Neural cell (in vitro differentiated cells): ENCODE results near the gene BRD8. TPM values are rescaled to one million over a fixed set of nuclear protein-coding genes. Genes with fewer than 3 reads are reported as not detected.
"Not testable (repeated sequence)": the region's sequence is repeated elsewhere in the genome, so short reads cannot be mapped to it uniquely, and the experiment has no call there.

Source experiments
- H2AFZ ChIP-seq: fragments of 200-600, 300-800 bp; sonication (generic), shearing (Covaris generic); 2 replicates; pipeline ENCODE4 v1.6.0; 2014; ENCODE audit warnings: low read depth, mild to moderate bottlenecking, antibody characterized with exemption, low read length, moderate library complexity
- H3F3A ChIP-seq: fragments of 200-600 bp; shearing (Covaris generic); 2 replicates; pipeline ENCODE4 v1.6.1; 2016; ENCODE audit warnings: mild to moderate bottlenecking, moderate library complexity, mixed read lengths, antibody characterized with exemption, low read length; ENCODE audit not compliant: insufficient read depth, poor library complexity, severe bottlenecking
- H3K27ac ChIP-seq: fragments of 200-600, 300-800 bp; sonication (generic), shearing (Covaris generic); 2 replicates; pipeline ENCODE4 v1.5.1; 2014; ENCODE audit warnings: mild to moderate bottlenecking, low read length, moderate library complexity
- H3K27me3 ChIP-seq: fragments of 300-800, 200-600 bp; sonication (generic), shearing (Covaris generic); 2 replicates; pipeline ENCODE4 v1.6.0; 2014; ENCODE audit warnings: mild to moderate bottlenecking, low read depth, low read length, moderate library complexity; ENCODE audit not compliant: insufficient read depth
- H3K36me3 ChIP-seq: fragments of 300-800, 200-600 bp; sonication (generic), shearing (Covaris generic); 2 replicates; pipeline ENCODE4 v1.5.1; 2014; ENCODE audit warnings: mild to moderate bottlenecking, antibody characterized with exemption, low read length, moderate library complexity; ENCODE audit not compliant: insufficient read depth
- H3K4me2 ChIP-seq: fragments of 300-800, 200-600 bp; sonication (generic), shearing (Covaris generic); 2 replicates; pipeline ENCODE4 v1.6.0; 2014; ENCODE audit warnings: mild to moderate bottlenecking, low read length
- H3K4me3 ChIP-seq: fragments of 300-800, 200-600 bp; sonication (generic), shearing (Covaris generic); 2 replicates; pipeline ENCODE4 v1.5.1; 2014; ENCODE audit warnings: mild to moderate bottlenecking, low read length, moderate library complexity
- H3K79me2 ChIP-seq: fragments of 200-600 bp; shearing (Covaris generic); replicated peaks from 2 replicates; pipeline ENCODE4 v1.6.0; 2014; ENCODE audit warnings: mild to moderate bottlenecking, low read length, moderate library complexity; ENCODE audit not compliant: insufficient read depth
- H3K9ac ChIP-seq: fragments of 300-800, 200-600 bp; sonication (generic), shearing (Covaris generic); 2 replicates; pipeline ENCODE4 v1.6.1; 2016; ENCODE audit warnings: mild to moderate bottlenecking, low read length, mixed read lengths
- H3K9me2 ChIP-seq: fragments of 200-600 bp; shearing (Covaris generic); 2 replicates; pipeline ENCODE4 v1.6.1; 2016; ENCODE audit warnings: mild to moderate bottlenecking, low read length, mixed read lengths; ENCODE audit not compliant: insufficient read depth
- H3K9me3 ChIP-seq: fragments of 200-600, 300-800 bp; sonication (generic), shearing (Covaris generic); 2 replicates; pipeline ENCODE4 v1.6.1; 2016; ENCODE audit warnings: mild to moderate bottlenecking, mixed run types, low read length, moderate library complexity, mixed read lengths
- H4K20me1 ChIP-seq: fragments of 200-600 bp; shearing (Covaris generic); 2 replicates; pipeline ENCODE4 v1.6.1; 2016; ENCODE audit warnings: mild to moderate bottlenecking, mixed run types; ENCODE audit not compliant: insufficient read depth
- CTCF ChIP-seq: fragments of 450-650 bp; IDR thresholded peaks from 2 replicates; pipeline ENCODE4 v1.5.1; 2014; ENCODE audit warnings: antibody characterized with exemption, mild to moderate bottlenecking, moderate library complexity; ENCODE audit not compliant: poor library complexity, severe bottlenecking
- EP300 ChIP-seq: fragments of 450-650 bp; conservative IDR thresholded peaks from 2 replicates; pipeline ENCODE4 v1.6.1; 2014; ENCODE audit warnings: antibody characterized with exemption, mild to moderate bottlenecking, moderate library complexity; ENCODE audit not compliant: poor library complexity, severe bottlenecking
- EZH2 ChIP-seq: fragments of 200-600, 300-800 bp; shearing (Covaris generic), sonication (generic); IDR thresholded peaks from 2 replicates; pipeline ENCODE4 v1.6.1; 2014; ENCODE audit warnings: antibody characterized with exemption, low read length, borderline replicate concordance, mild to moderate bottlenecking; ENCODE audit not compliant: insufficient read depth, poor library complexity, severe bottlenecking
- MXI1 ChIP-seq: fragments of 450-650 bp; conservative IDR thresholded peaks from 2 replicates; pipeline ENCODE4 v1.6.1; 2014; ENCODE audit warnings: antibody characterized with exemption, mild to moderate bottlenecking; ENCODE audit not compliant: poor library complexity, severe bottlenecking
- POLR2AphosphoS5 ChIP-seq: IDR thresholded peaks from 2 replicates; pipeline ENCODE4 v1.6.1; 2012
- RAD21 ChIP-seq: fragments of 450-650 bp; conservative IDR thresholded peaks from 2 replicates; pipeline ENCODE4 v1.6.1; 2014; ENCODE audit warnings: antibody characterized with exemption, mild to moderate bottlenecking, moderate library complexity
- REST ChIP-seq: IDR thresholded peaks from 2 replicates; pipeline ENCODE4 v1.6.1; 2012; ENCODE audit warnings: borderline replicate concordance
- SMC3 ChIP-seq: fragments of 450-650 bp; conservative IDR thresholded peaks from 2 replicates; pipeline ENCODE4 v1.6.1; 2014; ENCODE audit warnings: antibody characterized with exemption, mild to moderate bottlenecking, moderate library complexity; ENCODE audit not compliant: poor library complexity
- TAF1 ChIP-seq: IDR thresholded peaks from 2 replicates; pipeline ENCODE4 v1.6.1; 2012; ENCODE audit warnings: low read depth
- polyA plus RNA-seq: library from polyadenylated mRNA; depleted of rRNA; stranded (reverse); fragments of >200 nt; gene quantifications from 2 replicates; pipeline ENCODE4 v1.2.3, GENCODE V29; 2014

Gene BRD8
- polyA plus RNA-seq, 1 donor from 2014 or later = 96.1 TPM

GRCh38 chr5:138148811-138149210, 29.6 kb downstream of the BRD8 start:
- H2AFZ ChIP-seq = no peak overlapping the region
- H3K4me2 ChIP-seq = no peak overlapping the region
- H3K36me3 ChIP-seq = no peaks in the 10 kb centered on the region
- H3K9ac ChIP-seq = no peak overlapping the region
- H3K27me3 ChIP-seq = no peaks in the 10 kb centered on the region
- no peaks in the 10 kb centered on the region for H3K9me2 ChIP-seq
- H3K79me2 ChIP-seq = no peaks in the 10 kb centered on the region
- H3K27ac ChIP-seq = no peak overlapping the region
- H3K4me3 ChIP-seq = no peak overlapping the region
- TF ChIP-seq CTCF (no peak), TAF1 (no peak), EZH2 (no peak), SMC3 (no peak), REST (no peak), EP300 (no peak), POLR2AphosphoS5 (no peak)
- no peaks in the 10 kb centered on the region for H3K9me3 ChIP-seq
- H3F3A ChIP-seq = no peaks in the 10 kb centered on the region
- no peaks in the 10 kb centered on the region for H4K20me1 ChIP-seq

- not testable (repeated sequence) for H2AFZ ChIP-seq, H3K4me3 ChIP-seq
Observed at GRCh38 chr5:138143578-138143977, 34.9 kb downstream of the BRD8 start.

GRCh38 chr5:138141734-138142133, 36.7 kb downstream of the BRD8 start:
- H3K4me3 ChIP-seq = no peak overlapping the region
- H3K9me3 ChIP-seq = no peaks in the 10 kb centered on the region
- TF ChIP-seq RAD21 (no peak), CTCF (no peak), MXI1 (no peak), POLR2AphosphoS5 (no peak), SMC3 (no peak), EP300 (no peak), EZH2 (no peak), REST (no peak), TAF1 (no peak)
- no peaks in the 10 kb centered on the region for H3K79me2 ChIP-seq
- H3K36me3 ChIP-seq = no peaks in the 10 kb centered on the region
- no peaks in the 10 kb centered on the region for H3K27me3 ChIP-seq
- H3K27ac ChIP-seq = no peak overlapping the region
- no peak overlapping the region for H3K9ac ChIP-seq
- H4K20me1 ChIP-seq = no peaks in the 10 kb centered on the region
- H3F3A ChIP-seq = no peaks in the 10 kb centered on the region
- H2AFZ ChIP-seq = no peak overlapping the region
- no peaks in the 10 kb centered on the region for H3K9me2 ChIP-seq
- H3K4me2 ChIP-seq = no peak overlapping the region

More at GRCh38 chr5:138143578-138143977, 34.9 kb downstream of the BRD8 start:
- H3K9me2 ChIP-seq, H3K4me2 ChIP-seq, H3K9me3 ChIP-seq, H3K79me2 ChIP-seq, H3K9ac ChIP-seq, H3K27ac ChIP-seq, H3K27me3 ChIP-seq, H3F3A ChIP-seq, H4K20me1 ChIP-seq, H3K36me3 ChIP-seq: not testable (repeated sequence)
